CD14-positive monocyte (primary cell): ENCODE measurements around the gene C20orf144. TPM values are rescaled to one million over a fixed set of nuclear protein-coding genes. Genes with fewer than 3 reads are reported as not detected.

Experiments used
- DNase-seq, 3 donors: peaks; one replicate each; pipeline ENCODE4 v3.0.0-alpha.2; 2011 to 2022
- H2AFZ ChIP-seq: 2 replicates; pipeline ENCODE4 v1.6.0; 2012; ENCODE audit warnings: mild to moderate bottlenecking, low read depth, low read length, inconsistent platforms; ENCODE audit not compliant: insufficient read depth, poor library complexity, severe bottlenecking
- H3K27ac ChIP-seq, 2 donors: 1 replicate in 1 of 2; 2 replicates in 1 of 2; pipeline ENCODE4 v1.5.1; 2012 to 2013; ENCODE audit warnings: low read length in 2 of 2, control low read depth in 1 of 2, inconsistent platforms in 1 of 2, low read depth in 1 of 2, mild to moderate bottlenecking in 1 of 2
- H3K27me3 ChIP-seq, 2 donors: one replicate each; pipeline versions ENCODE4 v1.6.0 to v1.6.1; 2011 to 2013; ENCODE audit warnings: low read length in 2 of 2; ENCODE audit not compliant: control insufficient read depth in 2 of 2, insufficient read depth in 2 of 2
- H3K36me3 ChIP-seq, 2 donors: replicated peaks in 1 of 2; 1 replicate in 1 of 2; 2 replicates in 1 of 2; pipeline versions ENCODE4 v1.5.1 to v1.6.1; 2012 to 2013; ENCODE audit warnings: low read length in 2 of 2, control low read depth in 1 of 2, inconsistent platforms in 1 of 2, mild to moderate bottlenecking in 1 of 2; ENCODE audit not compliant: insufficient read depth in 2 of 2, control insufficient read depth in 1 of 2
- H3K4me1 ChIP-seq, 2 donors: 1 replicate in 1 of 2; 2 replicates in 1 of 2; pipeline versions ENCODE4 v1.5.1 to v1.6.1; 2012 to 2013; ENCODE audit warnings: low read length in 2 of 2, control low read depth in 1 of 2, inconsistent platforms in 1 of 2, mild to moderate bottlenecking in 1 of 2, moderate library complexity in 1 of 2; ENCODE audit not compliant: insufficient read depth in 2 of 2, control insufficient read depth in 1 of 2
- H3K4me2 ChIP-seq: replicated peaks from 2 replicates; pipeline ENCODE3; 2012; ENCODE audit warnings: low read length, moderate library complexity, mild to moderate bottlenecking; ENCODE audit not compliant: poor library complexity, severe bottlenecking; ENCODE audit errors: extremely low read depth
- H3K4me3 ChIP-seq, 3 experiments: fragments of 200-600 bp in 1 of 3; sonication (generic) in 1 of 3; replicated peaks in 1 of 3; 1 replicate in 2 of 3; 2 replicates in 1 of 3; pipeline ENCODE4 v1.5.1; 2011 to 2013; ENCODE audit warnings: low read length in 3 of 3, mild to moderate bottlenecking in 3 of 3, control low read depth in 2 of 3, low read depth in 2 of 3, inconsistent platforms in 1 of 3, moderate library complexity in 1 of 3
- H3K79me2 ChIP-seq: 2 replicates; pipeline ENCODE4 v1.6.0; 2012; ENCODE audit warnings: mild to moderate bottlenecking, control low read depth, inconsistent platforms, low read length, moderate library complexity; ENCODE audit not compliant: insufficient read depth
- H3K9ac ChIP-seq: 2 replicates; pipeline ENCODE4 v1.6.0; 2017; ENCODE audit warnings: low read length, mild to moderate bottlenecking; ENCODE audit not compliant: insufficient read depth, poor library complexity, severe bottlenecking
- H3K9me3 ChIP-seq, 2 donors: replicated peaks in 1 of 2; 1 replicate in 1 of 2; 2 replicates in 1 of 2; pipeline versions ENCODE4 v1.5.1 to v1.6.1; 2012 to 2013; ENCODE audit warnings: low read length in 2 of 2, control low read depth in 1 of 2; ENCODE audit not compliant: control insufficient read depth in 1 of 2, insufficient read depth in 1 of 2
- H4K20me1 ChIP-seq: 2 replicates; pipeline ENCODE4 v1.6.0; 2012; ENCODE audit warnings: mild to moderate bottlenecking, low read length, control low read depth, moderate library complexity; ENCODE audit not compliant: insufficient read depth
- H3K27ac Mint-ChIP-seq, 7 donors: one replicate each; pipeline ENCODE4 v1.8.0; 2020; ENCODE audit warnings: mild to moderate bottlenecking in 7 of 7, mixed read lengths in 7 of 7, moderate library complexity in 6 of 7, inconsistent platforms in 2 of 7
- H3K27me3 Mint-ChIP-seq, 3 donors: one replicate each; pipeline ENCODE4 v1.8.0; 2021 to 2022; ENCODE audit warnings: low read depth in 3 of 3, mild to moderate bottlenecking in 3 of 3, mixed read lengths in 3 of 3, moderate library complexity in 3 of 3, inconsistent platforms in 1 of 3
- H3K36me3 Mint-ChIP-seq, 2 donors: one replicate each; pipeline ENCODE4 v1.8.0; 2020; ENCODE audit warnings: mixed read lengths in 2 of 2, inconsistent platforms in 1 of 2, mild to moderate bottlenecking in 1 of 2
- H3K4me1 Mint-ChIP-seq: one replicate; pipeline ENCODE4 v1.8.0; 2020; ENCODE audit warnings: mild to moderate bottlenecking, mixed read lengths
- H3K4me3 Mint-ChIP-seq, 2 donors: one replicate each; pipeline ENCODE4 v1.8.0; 2020; ENCODE audit warnings: mild to moderate bottlenecking in 2 of 2, mixed read lengths in 2 of 2, moderate library complexity in 1 of 2
- H3K9me3 Mint-ChIP-seq, 7 donors: one replicate each; pipeline ENCODE4 v1.8.0; 2020 to 2022; ENCODE audit warnings: mixed read lengths in 7 of 7, mild to moderate bottlenecking in 6 of 7, moderate library complexity in 6 of 7, inconsistent platforms in 2 of 7
- WGBS: methylation state at CpG from one replicate; pipeline ENCODE4 v1.1.5; 2013; ENCODE audit warnings: missing lambda C conversion rate; ENCODE audit not compliant: insufficient coverage; 5-methylcytosine and 5-hydroxymethylcytosine counted together
- intact Hi-C, 2 donors: fragments of 100-400 bp; cut with micrococcal nuclease; formaldehyde crosslinking; loops; one replicate each; pipeline versions ENCODE4 v1.15.0 to v1.15.1; 2023
- polyA plus RNA-seq, 3 donors: library from polyadenylated mRNA; depleted of rRNA in 1 of 3; unstranded in 2 of 3; stranded (reverse) in 1 of 3; fragments of 300-500 nt in 2 of 3; fragments of >200 nt in 1 of 3; fragmentation: Illumina TruSeq in 2 of 3; gene quantifications; 1 replicate in 2 of 3; 2 replicates in 1 of 3; pipeline ENCODE4 v1.2.3, GENCODE V29; 2012 to 2021
- TF ChIP-seq, protein P1 (sequence below): fragments of 200-600 bp; IDR thresholded peaks from one replicate; pipeline ENCODE4 v1.8.0; 2022; ENCODE audit warnings: antibody characterized with exemption, mild to moderate bottlenecking

Gene C20orf144
- polyA plus RNA-seq, 3 donors: 0.13 TPM; not detected in 2

DNA sequence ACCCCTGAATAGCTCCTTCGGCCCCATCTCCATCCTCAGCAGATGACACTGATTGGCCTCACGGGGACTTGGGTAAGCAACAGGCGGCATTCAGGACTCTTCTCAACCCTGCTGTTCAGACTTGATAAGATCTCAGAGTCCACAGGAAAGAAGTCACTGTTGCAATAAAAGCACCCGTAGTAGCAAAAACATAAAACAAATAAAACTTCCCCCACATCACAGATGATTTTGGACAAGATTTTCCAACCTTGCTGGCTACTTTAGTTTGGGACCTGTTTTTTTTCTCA, 17.1 kb upstream of the C20orf144 start:
- Histone ChIP-seq H3K27me3 (no peaks in the 10 kb centered on the region), H3K4me2 (no peak overlapping the region), H3K79me2 (no peaks in the 10 kb centered on the region), H4K20me1 (no peaks in the 10 kb centered on the region), H3K27ac (no peak overlapping the region), H3K4me3 (no peak overlapping the region), H3K9ac (no peak overlapping the region), H3K36me3 (peaks cover 31 to 59% of the 10 kb centered on the region in 2 donors), H3K9me3 (no peaks in the 10 kb centered on the region), H3K4me1 (no peaks in the 10 kb centered on the region), H2AFZ (no peak overlapping the region)
- H3K27ac Mint-ChIP-seq: no peak overlapping the region
- H3K4me3 Mint-ChIP-seq: no peak overlapping the region
- H3K9me3 Mint-ChIP-seq: no peaks in the 10 kb centered on the region
- no peaks in the 10 kb centered on the region for H3K27me3 Mint-ChIP-seq
- H3K36me3 Mint-ChIP-seq: peaks cover 44 to 61% of the 10 kb centered on the region in 2 donors
- intact Hi-C loops: no loop called here
- DNase-seq: no peak
- TF ChIP-seq, protein P1, sequence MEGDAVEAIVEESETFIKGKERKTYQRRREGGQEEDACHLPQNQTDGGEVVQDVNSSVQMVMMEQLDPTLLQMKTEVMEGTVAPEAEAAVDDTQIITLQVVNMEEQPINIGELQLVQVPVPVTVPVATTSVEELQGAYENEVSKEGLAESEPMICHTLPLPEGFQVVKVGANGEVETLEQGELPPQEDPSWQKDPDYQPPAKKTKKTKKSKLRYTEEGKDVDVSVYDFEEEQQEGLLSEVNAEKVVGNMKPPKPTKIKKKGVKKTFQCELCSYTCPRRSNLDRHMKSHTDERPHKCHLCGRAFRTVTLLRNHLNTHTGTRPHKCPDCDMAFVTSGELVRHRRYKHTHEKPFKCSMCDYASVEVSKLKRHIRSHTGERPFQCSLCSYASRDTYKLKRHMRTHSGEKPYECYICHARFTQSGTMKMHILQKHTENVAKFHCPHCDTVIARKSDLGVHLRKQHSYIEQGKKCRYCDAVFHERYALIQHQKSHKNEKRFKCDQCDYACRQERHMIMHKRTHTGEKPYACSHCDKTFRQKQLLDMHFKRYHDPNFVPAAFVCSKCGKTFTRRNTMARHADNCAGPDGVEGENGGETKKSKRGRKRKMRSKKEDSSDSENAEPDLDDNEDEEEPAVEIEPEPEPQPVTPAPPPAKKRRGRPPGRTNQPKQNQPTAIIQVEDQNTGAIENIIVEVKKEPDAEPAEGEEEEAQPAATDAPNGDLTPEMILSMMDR: no peak
- no peaks in the 10 kb centered on the region for H3K4me1 Mint-ChIP-seq
- 92% methylated on average over 3 of the region's 4 CpGs for WGBS

DNA sequence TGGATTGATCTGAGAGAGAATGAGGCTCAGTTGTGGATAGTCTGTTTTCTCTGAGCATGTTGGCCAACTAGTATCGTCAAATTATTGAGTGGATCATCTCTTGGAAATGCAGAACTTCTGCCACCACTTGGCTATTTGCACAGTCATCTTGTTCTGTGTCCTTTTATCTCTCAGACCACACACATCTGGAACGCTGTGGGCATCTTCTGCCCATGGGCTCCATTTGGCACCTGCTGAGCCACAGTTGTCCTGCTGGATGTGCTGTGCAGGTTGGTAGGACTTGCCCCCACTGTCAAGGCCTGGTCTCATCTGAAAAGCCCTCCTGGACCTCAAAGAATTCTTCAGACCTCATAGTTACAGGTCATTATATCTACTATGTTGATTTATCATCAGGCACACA, 16.7 kb upstream of the C20orf144 start:
- peaks cover 41 to 57% of the 10 kb centered on the region in 2 donors for H3K36me3 Mint-ChIP-seq
- intact Hi-C loops: no loop called here
- no peaks in the 10 kb centered on the region for H3K9me3 Mint-ChIP-seq
- H3K4me3 Mint-ChIP-seq: no peak overlapping the region
- no peaks in the 10 kb centered on the region for H3K79me2 ChIP-seq
- no peaks in the 10 kb centered on the region for H3K27me3 ChIP-seq
- H3K4me3 ChIP-seq: no peak overlapping the region
- no peaks in the 10 kb centered on the region for H4K20me1 ChIP-seq
- TF ChIP-seq, protein P1: no peak
- H3K36me3 ChIP-seq: peaks cover 28 to 55% of the 10 kb centered on the region in 2 donors
- no peaks in the 10 kb centered on the region for H3K4me1 ChIP-seq
- H3K4me2 ChIP-seq: no peak overlapping the region
- H2AFZ ChIP-seq: no peak overlapping the region
- H3K27me3 Mint-ChIP-seq: no peaks in the 10 kb centered on the region
- H3K9me3 ChIP-seq: no peaks in the 10 kb centered on the region
- no peak overlapping the region for H3K27ac ChIP-seq
- no peaks in the 10 kb centered on the region for H3K4me1 Mint-ChIP-seq
- H3K9ac ChIP-seq: no peak overlapping the region
- DNase-seq: no peak
- H3K27ac Mint-ChIP-seq: no peak overlapping the region
- WGBS: no CpG with 5 or more reads among the region's 2 CpGs
